CD4-positive, alpha-beta T cell (primary cell): ENCODE results near the gene TADA1. TPM values are rescaled to one million over a fixed set of nuclear protein-coding genes. Genes with fewer than 3 reads are reported as not detected.

Experiments
- ATAC-seq: fragments of 200-7000 bp; cut with Tn5 transposase; one replicate; pipeline ENCODE4 v1.10.0; 2022; ENCODE audit warnings: mild to moderate bottlenecking; ENCODE audit not compliant: poor library complexity
- CTCF ChIA-PET: fragments of 350-600 bp; sonication (Branson Sonifier 250); formaldehyde crosslinking; loops from one replicate; lab custom pipeline; 2021; ENCODE audit warnings: antibody characterized with exemption, inconsistent platforms; lab: Charles Lee
- POLR2A ChIA-PET: fragments of 350-600 bp; sonication (Branson Sonifier 250); formaldehyde crosslinking; loops from one replicate; lab custom pipeline; 2021; ENCODE audit warnings: antibody characterized with exemption, inconsistent platforms; lab: Charles Lee
- DNase-seq, 14 experiments: peaks; one replicate each; pipeline ENCODE4 v3.0.0-alpha.2; 2013 to 2020; ENCODE audit warnings: mixed read lengths in 2 of 14
- H3K27ac ChIP-seq, 2 donors: one replicate each; pipeline versions ENCODE4 v1.5.1 to v1.7.0; 2013; ENCODE audit warnings: low read length in 2 of 2, low read depth in 1 of 2, mild to moderate bottlenecking in 1 of 2
- H3K27me3 ChIP-seq, 2 experiments: 1 replicate in 1 of 2; 2 replicates in 1 of 2; pipeline versions ENCODE4 v1.6.1 to v1.7.0; 2013; ENCODE audit warnings: low read length in 2 of 2, control low read depth in 1 of 2, mild to moderate bottlenecking in 1 of 2, moderate library complexity in 1 of 2; ENCODE audit not compliant: insufficient read depth in 2 of 2, control insufficient read depth in 1 of 2
- H3K36me3 ChIP-seq: one replicate; pipeline ENCODE4 v1.6.1; 2013; ENCODE audit warnings: low read length, control low read depth; ENCODE audit not compliant: insufficient read depth
- H3K4me1 ChIP-seq: one replicate; pipeline ENCODE4 v1.6.1; 2013; ENCODE audit warnings: low read length, control low read depth; ENCODE audit not compliant: insufficient read depth
- H3K4me3 ChIP-seq: one replicate; pipeline ENCODE4 v1.5.1; 2013; ENCODE audit warnings: mild to moderate bottlenecking, low read length, moderate library complexity
- H3K9me3 ChIP-seq, 2 experiments: 1 replicate in 1 of 2; 2 replicates in 1 of 2; pipeline versions ENCODE4 v1.6.1 to v1.7.0; 2013; ENCODE audit warnings: low read length in 2 of 2, mild to moderate bottlenecking in 2 of 2, control low read depth in 1 of 2, moderate library complexity in 1 of 2; ENCODE audit not compliant: control insufficient read depth in 1 of 2, insufficient read depth in 1 of 2
- H3K27ac Mint-ChIP-seq: one replicate; pipeline ENCODE4 v1.8.0; 2020; ENCODE audit warnings: mixed read lengths
- H3K27me3 Mint-ChIP-seq: one replicate; pipeline ENCODE4 v1.8.0; 2021; ENCODE audit warnings: mixed read lengths
- H3K36me3 Mint-ChIP-seq: one replicate; pipeline ENCODE4 v1.8.0; 2021; ENCODE audit warnings: low read depth, mixed read lengths
- H3K4me1 Mint-ChIP-seq: one replicate; pipeline ENCODE4 v1.8.0; 2021; ENCODE audit warnings: low read depth, mixed read lengths
- H3K4me3 Mint-ChIP-seq: one replicate; pipeline ENCODE4 v1.8.0; 2020; ENCODE audit warnings: mild to moderate bottlenecking, mixed read lengths
- H3K9me3 Mint-ChIP-seq: one replicate; pipeline ENCODE4 v1.8.0; 2020; ENCODE audit warnings: mixed read lengths
- intact Hi-C, 2 experiments: fragments of 100-400 bp; cut with DNase I in 1 of 2; cut with micrococcal nuclease in 1 of 2; formaldehyde crosslinking; loops; one replicate each; pipeline versions ENCODE4 v1.15.1 to v1.9.0; 2023 to 2025; cut with DNase I, micrococcal nuclease
- total RNA-seq, 174 experiments: library from RNA in 2 of 174; stranded (reverse) in 2 of 174; gene quantifications; one replicate each; pipeline ENCODE4 v1.2.3 and lab custom pipeline; 2021 to 2026
- TF ChIP-seq, protein P1 (sequence below): fragments of 200-600 bp; IDR thresholded peaks from one replicate; pipeline ENCODE4 v1.8.0; 2022; ENCODE audit warnings: antibody characterized with exemption, mild to moderate bottlenecking

TADA1 gene
- total RNA-seq, 2 experiments from 2014 or later = 15.8 to 16.4 TPM

DNA sequence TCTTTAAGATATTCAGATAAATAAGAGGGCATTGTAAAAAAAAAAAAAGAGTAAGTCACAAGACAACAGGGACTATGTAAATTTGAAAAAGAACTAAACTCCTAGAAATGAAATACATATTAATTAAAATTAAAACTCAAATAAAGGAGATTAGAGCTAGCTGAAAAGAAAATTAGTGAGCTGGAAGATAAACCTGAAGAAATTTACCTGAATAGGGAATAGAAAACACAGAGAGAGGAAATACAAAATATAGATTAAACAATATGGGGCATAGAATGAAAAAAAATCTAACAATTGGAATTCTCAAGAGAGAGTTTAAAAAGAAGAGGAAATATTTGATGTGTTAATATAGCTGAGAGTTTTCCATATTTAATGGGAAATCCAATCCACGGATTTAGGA is 35.6 kb upstream of the TADA1 start:
- DNase-seq = no peak
- no peak for ATAC-seq
- no peaks in the 10 kb centered on the region for H3K36me3 ChIP-seq
- CTCF ChIA-PET = interaction anchor here (6.1 kb wide), 1 partner anchor 148 kb away, joined by 175 read pairs; no protein-coding TSS in a partner anchor
- Mint-ChIP-seq H3K4me3 (no peak overlapping the region), H3K27me3 (no peaks in the 10 kb centered on the region), H3K36me3 (no peaks in the 10 kb centered on the region), H3K4me1 (no peaks in the 10 kb centered on the region), H3K9me3 (no peaks in the 10 kb centered on the region), H3K27ac (no peak overlapping the region)
- H3K4me1 ChIP-seq = peaks cover 3% of the 10 kb centered on the region
- no peak overlapping the region for H3K27ac ChIP-seq
- no peak overlapping the region for H3K4me3 ChIP-seq
- TF ChIP-seq, protein P1, sequence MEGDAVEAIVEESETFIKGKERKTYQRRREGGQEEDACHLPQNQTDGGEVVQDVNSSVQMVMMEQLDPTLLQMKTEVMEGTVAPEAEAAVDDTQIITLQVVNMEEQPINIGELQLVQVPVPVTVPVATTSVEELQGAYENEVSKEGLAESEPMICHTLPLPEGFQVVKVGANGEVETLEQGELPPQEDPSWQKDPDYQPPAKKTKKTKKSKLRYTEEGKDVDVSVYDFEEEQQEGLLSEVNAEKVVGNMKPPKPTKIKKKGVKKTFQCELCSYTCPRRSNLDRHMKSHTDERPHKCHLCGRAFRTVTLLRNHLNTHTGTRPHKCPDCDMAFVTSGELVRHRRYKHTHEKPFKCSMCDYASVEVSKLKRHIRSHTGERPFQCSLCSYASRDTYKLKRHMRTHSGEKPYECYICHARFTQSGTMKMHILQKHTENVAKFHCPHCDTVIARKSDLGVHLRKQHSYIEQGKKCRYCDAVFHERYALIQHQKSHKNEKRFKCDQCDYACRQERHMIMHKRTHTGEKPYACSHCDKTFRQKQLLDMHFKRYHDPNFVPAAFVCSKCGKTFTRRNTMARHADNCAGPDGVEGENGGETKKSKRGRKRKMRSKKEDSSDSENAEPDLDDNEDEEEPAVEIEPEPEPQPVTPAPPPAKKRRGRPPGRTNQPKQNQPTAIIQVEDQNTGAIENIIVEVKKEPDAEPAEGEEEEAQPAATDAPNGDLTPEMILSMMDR = no peak
- H3K9me3 ChIP-seq = no peaks in the 10 kb centered on the region
- intact Hi-C loops = loop anchor here (2.0 to 10.0 kb wide), 4 partner anchors 209 to 643 kb away; partner anchors contain the start of gene CREG1 (in 1 of the 2)
- POLR2A ChIA-PET = no interaction called here
- H3K27me3 ChIP-seq = no peaks in the 10 kb centered on the region

GRCh38 chr1:166910396-166910994 is 34.4 kb upstream of the TADA1 start:
- Histone ChIP-seq H3K27me3 (no peaks in the 10 kb centered on the region), H3K27ac (no peak overlapping the region), H3K4me1 (peaks cover 3% of the 10 kb centered on the region), H3K4me3 (no peak overlapping the region), H3K9me3 (no peaks in the 10 kb centered on the region), H3K36me3 (no peaks in the 10 kb centered on the region)
- Mint-ChIP-seq H3K4me3 (no peak overlapping the region), H3K27ac (no peak overlapping the region), H3K27me3 (no peaks in the 10 kb centered on the region), H3K36me3 (no peaks in the 10 kb centered on the region), H3K9me3 (no peaks in the 10 kb centered on the region), H3K4me1 (no peaks in the 10 kb centered on the region)
- intact Hi-C loops = loop anchor here (1.0 to 10.0 kb wide), 5 partner anchors 149 to 644 kb away; partner anchors contain the start of gene CREG1 (in 1 of the 2)
- peak; percentile 54 to 92 (median 68) for DNase-seq
- CTCF ChIA-PET = interaction anchor here (0.6 to 6.1 kb wide), 31 partner anchors 8 to 645 kb away, joined by 3 to 175 read pairs (median 5); partner anchors contain the start of genes GPA33, ILDR2, POGK and POU2F1
- peak; percentile 100 for ATAC-seq
- POLR2A ChIA-PET = interaction anchor here (0.6 to 1.1 kb wide), 10 partner anchors 34 to 643 kb away, joined by 3 to 14 read pairs (median 3); partner anchors contain the start of genes CREG1, POGK, POU2F1 and TADA1
- TF ChIP-seq, protein P1 = peak; percentile 81

DNA sequence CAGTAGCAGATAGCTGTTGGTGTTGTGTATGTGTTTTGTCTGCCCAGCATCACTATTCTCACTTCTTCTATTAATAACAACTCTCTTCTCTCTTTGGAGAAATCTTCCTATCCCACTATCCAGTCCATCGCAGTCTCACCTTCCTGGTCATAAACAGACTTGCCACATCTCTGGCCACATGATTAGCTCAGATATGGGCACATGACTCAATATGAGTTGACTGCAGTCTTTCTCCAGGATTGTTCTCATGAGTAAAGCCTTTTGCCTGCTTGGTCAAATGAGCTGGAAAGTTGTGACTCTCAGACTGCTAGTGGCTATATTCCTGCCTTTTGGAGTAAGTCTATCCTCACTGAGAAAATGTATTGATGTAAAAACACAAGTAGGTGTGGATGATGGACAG is 32.9 kb upstream of the TADA1 start:
- ChIA-PET POLR2A (no interaction called here), CTCF (interaction anchor here (1.8 to 6.1 kb wide), 3 partner anchors 10 to 151 kb away, joined by 6 to 175 read pairs (median 7); no protein-coding TSS in a partner anchor)
- TF ChIP-seq, protein P1 = no peak
- intact Hi-C loops = loop anchor here in 1 of 2 experiments (2.0 to 5.0 kb wide), 2 partner anchors 220 to 633 kb away; no protein-coding TSS in a partner anchor
- Histone ChIP-seq H3K36me3 (no peaks in the 10 kb centered on the region), H3K27ac (no peak overlapping the region), H3K4me1 (peaks cover 3% of the 10 kb centered on the region), H3K9me3 (no peaks in the 10 kb centered on the region), H3K27me3 (no peaks in the 10 kb centered on the region), H3K4me3 (no peak overlapping the region)
- no peaks in the 10 kb centered on the region for H3K9me3 Mint-ChIP-seq
- H3K4me3 Mint-ChIP-seq = no peak overlapping the region
- ATAC-seq (no peak), DNase-seq (no peak)
- no peaks in the 10 kb centered on the region for H3K4me1 Mint-ChIP-seq
- no peak overlapping the region for H3K27ac Mint-ChIP-seq
- H3K27me3 Mint-ChIP-seq = no peaks in the 10 kb centered on the region
- H3K36me3 Mint-ChIP-seq = no peaks in the 10 kb centered on the region
